Left kidney (tissue), 2 donors: ENCODE measurements around the gene DLGAP1. TPM values are rescaled to one million over a fixed set of nuclear protein-coding genes. Genes with fewer than 3 reads are reported as not detected.
"Not testable (repeated sequence)": the region's sequence is repeated elsewhere in the genome, so short reads cannot be mapped to it uniquely, and the experiment has no call there.

Experiments
- DNase-seq: peaks from one replicate; pipeline ENCODE4 v3.0.0-alpha.2; 2013
- polyA plus RNA-seq: library from polyadenylated mRNA; unstranded; fragments of 120-200 nt; gene quantifications from one replicate; pipeline ENCODE4 v1.2.1, GENCODE V29; 2013; ENCODE audit not compliant: insufficient read length

Gene DLGAP1
- polyA plus RNA-seq, 1 donor: 6.2 TPM

GRCh38 chr18:3624546-3624934 is 830.6 kb downstream of the DLGAP1 start:
- DNase-seq: no peak

GRCh38 chr18:3623769-3624545 is 831.1 kb downstream of the DLGAP1 start:
- no peak for DNase-seq

- DNase-seq: no peak
These were observed 834.7 kb downstream of the DLGAP1 start for GRCh38 chr18:3620146-3621119.

GRCh38 chr18:3619746-3620145 is 835.4 kb downstream of the DLGAP1 start:
- no peak for DNase-seq

- DNase-seq: no peak
These were observed 835.9 kb downstream of the DLGAP1 start for GRCh38 chr18:3619222-3619621.

- DNase-seq: no peak
These were observed 838.4 kb downstream of the DLGAP1 start for GRCh38 chr18:3616744-3617143.

- DNase-seq: no peak
These were observed 839.0 kb downstream of the DLGAP1 start for GRCh38 chr18:3616142-3616541.

GRCh38 chr18:3615374-3615985 is 839.6 kb downstream of the DLGAP1 start:
- no peak for DNase-seq

- DNase-seq: no peak
These were observed 842.8 kb downstream of the DLGAP1 start for GRCh38 chr18:3612315-3612714.

- no peak for DNase-seq
These were observed 843.6 kb downstream of the DLGAP1 start for GRCh38 chr18:3611313-3612090.

- no peak for DNase-seq
These were observed 844.3 kb downstream of the DLGAP1 start for GRCh38 chr18:3610813-3611212.

- no peak for DNase-seq
These were observed 844.9 kb downstream of the DLGAP1 start for GRCh38 chr18:3610188-3610708.

GRCh38 chr18:3608488-3608887 is 846.6 kb downstream of the DLGAP1 start:
- no peak for DNase-seq

GRCh38 chr18:3608099-3608453 is 847.0 kb downstream of the DLGAP1 start:
- DNase-seq: not testable (repeated sequence)

- DNase-seq: no peak
These were observed 847.6 kb downstream of the DLGAP1 start for GRCh38 chr18:3607309-3608098.

GRCh38 chr18:3606863-3607262 is 848.2 kb downstream of the DLGAP1 start:
- not testable (repeated sequence) for DNase-seq

GRCh38 chr18:3605954-3606443 is 849.1 kb downstream of the DLGAP1 start:
- DNase-seq: no peak

GRCh38 chr18:3605486-3605952 is 849.6 kb downstream of the DLGAP1 start:
- DNase-seq: no peak

GRCh38 chr18:3604498-3605408 is 850.4 kb downstream of the DLGAP1 start:
- no peak for DNase-seq

- DNase-seq: no peak
These were observed 850.9 kb downstream of the DLGAP1 start for GRCh38 chr18:3604235-3604497.
